Type B pancreatic cell (in vitro differentiated cells): Measurements from ENCODE around the gene CHCHD2. TPM values are rescaled to one million over a fixed set of nuclear protein-coding genes. Genes with fewer than 3 reads are reported as not detected.
"Not testable (repeated sequence)": the region's sequence is repeated elsewhere in the genome, so short reads cannot be mapped to it uniquely, and the experiment has no call there.

Experiments
- DNase-seq: peaks from one replicate; pipeline ENCODE4 v3.0.0; 2021; ENCODE audit warnings: mixed read lengths; ENCODE audit not compliant: unreplicated experiment; ENCODE audit errors: extremely low spot score
- H3K27ac Mint-ChIP-seq: 2 replicates; pipeline ENCODE4 v1.8.0; 2021; ENCODE audit warnings: mild to moderate bottlenecking, mixed read lengths
- H3K27me3 Mint-ChIP-seq: 2 replicates; pipeline ENCODE4 v1.8.0; 2021; ENCODE audit warnings: mixed read lengths
- H3K36me3 Mint-ChIP-seq: 2 replicates; pipeline ENCODE4 v1.8.0; 2021; ENCODE audit warnings: mixed read lengths
- H3K4me1 Mint-ChIP-seq: one replicate; pipeline ENCODE4 v1.8.0; 2021; ENCODE audit warnings: mixed read lengths; ENCODE audit not compliant: unreplicated experiment
- H3K4me3 Mint-ChIP-seq: 2 replicates; pipeline ENCODE4 v1.8.0; 2021; ENCODE audit warnings: mild to moderate bottlenecking, mixed read lengths
- H3K9me3 Mint-ChIP-seq: 2 replicates; pipeline ENCODE4 v1.8.0; 2021; ENCODE audit warnings: mixed read lengths
- total RNA-seq: library from RNA; stranded (reverse); gene quantifications from 2 replicates; pipeline ENCODE4 v1.2.1, GENCODE V29; 2021; ENCODE audit warnings: low replicate concordance
- TF ChIP-seq, protein P1 (sequence below): fragments of 200-600 bp; sonication (generic); conservative IDR thresholded peaks from 2 replicates; pipeline ENCODE4 v1.5.0; 2021; ENCODE audit warnings: antibody characterized with exemption, mild to moderate bottlenecking

Gene CHCHD2
- total RNA-seq, 1 donor from 2014 or later, result 251 TPM

DNA sequence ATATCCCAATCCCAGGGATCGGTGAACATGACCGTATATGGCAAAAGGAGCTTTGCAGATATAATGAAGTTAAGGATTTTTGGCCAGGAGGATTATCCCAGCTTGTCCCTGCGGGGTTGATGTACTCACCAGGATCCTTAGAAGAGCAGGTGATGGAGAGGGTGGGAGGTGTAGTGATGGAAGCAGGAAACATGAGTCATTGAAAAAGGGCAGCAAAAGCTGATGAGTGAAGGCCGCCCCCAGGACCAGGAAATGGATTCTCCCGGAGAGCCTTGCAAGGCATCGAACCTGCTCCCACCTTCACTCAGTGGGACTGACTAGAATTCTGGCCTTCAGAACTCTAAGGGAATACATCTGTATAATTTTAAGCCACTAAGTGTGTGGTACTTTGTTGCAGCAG lies 15.2 kb upstream of the CHCHD2 start:
- Mint-ChIP-seq H3K36me3 (no peaks in the 10 kb centered on the region), H3K4me3 (no peak overlapping the region), H3K4me1 (no peaks in the 10 kb centered on the region), H3K27ac (no peak overlapping the region), H3K9me3 (no peaks in the 10 kb centered on the region), H3K27me3 (no peaks in the 10 kb centered on the region)
- no peak for DNase-seq
- TF ChIP-seq, protein P1, sequence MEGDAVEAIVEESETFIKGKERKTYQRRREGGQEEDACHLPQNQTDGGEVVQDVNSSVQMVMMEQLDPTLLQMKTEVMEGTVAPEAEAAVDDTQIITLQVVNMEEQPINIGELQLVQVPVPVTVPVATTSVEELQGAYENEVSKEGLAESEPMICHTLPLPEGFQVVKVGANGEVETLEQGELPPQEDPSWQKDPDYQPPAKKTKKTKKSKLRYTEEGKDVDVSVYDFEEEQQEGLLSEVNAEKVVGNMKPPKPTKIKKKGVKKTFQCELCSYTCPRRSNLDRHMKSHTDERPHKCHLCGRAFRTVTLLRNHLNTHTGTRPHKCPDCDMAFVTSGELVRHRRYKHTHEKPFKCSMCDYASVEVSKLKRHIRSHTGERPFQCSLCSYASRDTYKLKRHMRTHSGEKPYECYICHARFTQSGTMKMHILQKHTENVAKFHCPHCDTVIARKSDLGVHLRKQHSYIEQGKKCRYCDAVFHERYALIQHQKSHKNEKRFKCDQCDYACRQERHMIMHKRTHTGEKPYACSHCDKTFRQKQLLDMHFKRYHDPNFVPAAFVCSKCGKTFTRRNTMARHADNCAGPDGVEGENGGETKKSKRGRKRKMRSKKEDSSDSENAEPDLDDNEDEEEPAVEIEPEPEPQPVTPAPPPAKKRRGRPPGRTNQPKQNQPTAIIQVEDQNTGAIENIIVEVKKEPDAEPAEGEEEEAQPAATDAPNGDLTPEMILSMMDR, result no peak

DNA sequence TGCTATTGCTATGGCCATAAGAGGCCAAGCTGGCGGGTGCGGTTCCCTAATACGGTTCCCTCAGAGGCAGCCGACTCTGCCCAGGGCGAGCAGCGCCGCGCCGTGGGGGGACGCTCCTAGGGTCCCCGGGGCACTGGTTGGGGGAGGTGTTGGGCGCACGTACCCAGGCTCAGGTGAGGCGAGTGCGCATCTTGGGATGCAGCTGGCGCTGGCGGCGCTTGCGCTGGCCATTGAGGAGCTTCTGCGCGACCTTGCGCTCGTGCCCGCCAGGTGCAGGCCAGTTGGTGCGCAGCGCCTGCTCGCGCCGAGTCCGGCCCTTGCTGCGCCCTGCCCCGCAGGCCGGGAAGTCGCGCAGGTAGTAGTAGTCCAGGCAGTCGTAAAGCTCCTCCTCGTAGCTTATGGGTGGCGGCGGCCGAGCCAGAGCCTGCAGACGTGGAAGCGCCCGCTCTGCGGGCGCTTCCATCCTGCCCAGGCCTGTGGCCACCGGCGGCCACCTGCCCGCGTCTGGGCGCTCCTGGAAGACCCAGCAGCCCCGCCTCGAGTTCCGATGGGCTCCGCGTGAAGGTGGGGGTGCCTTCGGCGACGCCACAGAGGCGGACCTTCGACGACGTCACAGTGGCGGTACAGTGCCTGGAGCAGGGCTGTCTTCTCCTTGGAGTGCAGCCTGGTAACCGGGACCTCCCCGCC lies 9.7 kb upstream of the CHCHD2 start, which contains the start of gene NUPR2:
NUPR2 (minus strand) TSS at position 566 of the 687 bp plus-strand sequence; CDS start at position 463, 103 bp downstream.
- Mint-ChIP-seq H3K9me3 (no peaks in the 10 kb centered on the region), H3K4me3 (no peak within 1 kb of the TSS)
- TF ChIP-seq, protein P1, result no peak

DNA sequence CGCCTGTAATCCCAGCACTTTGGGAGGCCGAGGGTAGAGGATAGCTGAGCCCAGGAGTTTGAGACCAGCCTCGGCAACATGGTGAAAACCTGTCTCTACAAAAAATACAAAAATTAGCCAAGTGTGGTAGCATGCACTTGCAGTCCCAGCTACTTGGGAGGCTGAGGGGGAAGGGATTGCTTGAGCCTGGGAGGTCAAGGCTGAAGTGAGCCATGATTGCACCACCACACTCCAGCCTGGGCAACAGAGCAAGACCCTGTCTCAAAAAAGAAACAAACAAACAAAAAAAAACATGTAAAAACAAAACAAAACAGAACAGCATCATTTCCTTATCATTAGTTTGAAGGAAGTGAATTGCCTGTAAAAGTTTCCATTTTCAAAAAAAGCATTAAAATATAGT lies 6.0 kb upstream of the CHCHD2 start:
- not testable (repeated sequence) for H3K4me3 Mint-ChIP-seq, H3K27ac Mint-ChIP-seq, H3K9me3 Mint-ChIP-seq, DNase-seq, H3K4me1 Mint-ChIP-seq, H3K27me3 Mint-ChIP-seq, H3K36me3 Mint-ChIP-seq

More for the DNA sequence above, 9.7 kb upstream of the CHCHD2 start, which contains the start of gene NUPR2:
- no peaks in the 10 kb centered on the region for H3K4me1 Mint-ChIP-seq
- no peak for DNase-seq
- no peaks in the 10 kb centered on the region for H3K27me3 Mint-ChIP-seq
- H3K27ac Mint-ChIP-seq, result no peak within 1 kb of the TSS
- no peaks in the 10 kb centered on the region for H3K36me3 Mint-ChIP-seq

DNA sequence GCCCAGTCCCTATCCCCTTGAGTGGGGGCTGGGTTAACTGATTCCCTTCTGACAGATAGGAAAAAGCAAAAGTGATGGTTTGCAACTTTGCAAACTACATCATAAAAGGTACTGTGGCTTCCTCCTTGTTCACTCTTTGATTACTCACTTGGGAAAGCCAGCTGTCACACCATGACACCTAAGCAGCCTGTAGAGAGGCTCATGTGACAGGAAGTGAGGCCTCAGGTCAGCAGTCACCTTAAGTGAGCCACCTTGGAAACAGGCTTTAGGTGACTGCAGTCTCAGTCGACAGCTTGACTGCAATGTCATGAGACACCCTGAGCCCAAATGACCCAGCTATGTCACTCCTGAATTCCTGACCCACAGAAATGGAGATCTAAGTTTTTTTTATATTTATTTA lies 4.3 kb upstream of the CHCHD2 start:
- H3K9me3 Mint-ChIP-seq, result peaks cover 7% of the 10 kb centered on the region
- H3K4me1 Mint-ChIP-seq, result peaks cover 8% of the 10 kb centered on the region
- H3K36me3 Mint-ChIP-seq, result peaks cover 4% of the 10 kb centered on the region
- TF ChIP-seq, protein P1, result no peak
- no peak overlapping the region for H3K4me3 Mint-ChIP-seq
- DNase-seq, result no peak
- H3K27ac Mint-ChIP-seq, result no peak overlapping the region
- H3K27me3 Mint-ChIP-seq, result no peaks in the 10 kb centered on the region

DNA sequence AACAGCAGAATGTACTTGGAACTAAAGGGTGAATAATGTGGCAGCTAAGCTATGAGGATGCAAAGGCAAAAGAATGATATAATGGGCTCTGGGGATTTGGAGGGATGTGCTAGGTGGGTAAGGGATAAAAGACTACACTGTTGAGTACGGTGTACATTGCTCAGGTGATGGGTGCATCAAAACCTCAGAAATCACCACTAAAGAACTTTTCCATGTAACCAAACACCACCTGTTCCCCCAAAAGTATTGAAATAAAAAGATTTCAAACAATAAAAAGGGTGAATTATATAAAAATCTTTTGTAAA lies 1.6 kb upstream of the CHCHD2 start:
- H3K27ac Mint-ChIP-seq, result no peak overlapping the region
- TF ChIP-seq, protein P1, result no peak
- peaks cover 8% of the 10 kb centered on the region for H3K36me3 Mint-ChIP-seq
- no peaks in the 10 kb centered on the region for H3K27me3 Mint-ChIP-seq
- H3K4me3 Mint-ChIP-seq, result peak overlapping the region; percentile 17
- H3K4me1 Mint-ChIP-seq, result peaks cover 8% of the 10 kb centered on the region
- DNase-seq, result no peak
- H3K9me3 Mint-ChIP-seq, result peaks cover 7% of the 10 kb centered on the region

DNA sequence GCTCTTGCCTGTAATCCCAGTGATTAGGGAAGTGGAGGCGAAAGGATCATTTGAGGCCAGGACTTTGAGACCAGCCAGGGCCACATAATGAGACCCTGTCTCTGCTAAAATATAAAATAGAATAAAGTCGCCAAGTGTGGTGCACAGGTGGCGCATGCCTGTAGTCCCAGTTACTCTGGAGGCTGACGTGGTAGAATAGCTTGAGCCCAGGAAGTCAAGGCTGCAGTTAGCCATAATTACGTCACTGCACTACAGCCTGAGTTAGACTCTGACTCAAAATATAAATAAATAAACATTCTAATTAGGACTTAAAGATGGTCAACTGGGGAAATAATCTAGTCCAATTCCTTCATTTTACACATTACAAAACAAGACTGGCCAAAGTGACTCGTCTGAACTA lies 768 bp downstream of the CHCHD2 start:
- Mint-ChIP-seq H3K4me3 (peak overlapping the region; percentile 97), H3K4me1 (peaks cover 8% of the 10 kb centered on the region), H3K27ac (peak overlapping the region; percentile 94), H3K27me3 (no peaks in the 10 kb centered on the region), H3K36me3 (peaks cover 8% of the 10 kb centered on the region), H3K9me3 (peaks cover 7% of the 10 kb centered on the region)
- no peak for DNase-seq
- TF ChIP-seq, protein P1, result no peak

DNA sequence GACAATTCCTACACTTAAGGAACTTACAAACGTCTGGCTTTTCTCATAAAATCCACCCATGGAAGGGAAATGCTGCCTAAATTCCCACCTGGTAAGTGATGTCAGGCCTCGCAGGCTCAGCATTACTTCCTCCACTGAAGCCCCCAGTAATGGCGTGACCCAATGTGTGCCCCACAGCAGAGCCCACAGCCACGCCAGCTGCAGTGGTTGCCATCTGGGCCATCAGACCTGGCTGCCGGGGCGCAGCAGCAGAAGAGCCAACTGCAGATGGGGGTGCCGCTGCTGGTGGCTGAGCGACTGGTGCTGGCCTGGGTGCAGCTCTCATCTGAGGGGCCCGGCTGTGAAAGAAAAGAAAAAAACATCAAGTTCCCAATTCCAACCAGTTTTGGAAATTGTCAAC lies 2.1 kb downstream of the CHCHD2 start:
- not testable (repeated sequence) for H3K27me3 Mint-ChIP-seq, H3K4me3 Mint-ChIP-seq, H3K36me3 Mint-ChIP-seq, H3K27ac Mint-ChIP-seq, DNase-seq, H3K9me3 Mint-ChIP-seq, H3K4me1 Mint-ChIP-seq
